MG63 (cell line): ENCODE data around the gene PRSS8. TPM values are rescaled to one million over a fixed set of nuclear protein-coding genes. Genes with fewer than 3 reads are reported as not detected.

Experiments
- DNase-seq: peaks from one replicate; pipeline ENCODE4 v3.0.0-alpha.2; 2020
- H3K27me3 ChIP-seq: fragments of 250-450 bp; sonication (Bioruptor Pico); 2 replicates; pipeline ENCODE4 v1.5.1; 2020; ENCODE audit warnings: mild to moderate bottlenecking, moderate library complexity
- H3K36me3 ChIP-seq: fragments of 250-450 bp; sonication (Bioruptor Pico); 2 replicates; pipeline ENCODE4 v1.5.1; 2020; ENCODE audit warnings: mild to moderate bottlenecking, moderate library complexity
- H3K4me3 ChIP-seq: fragments of 250-450 bp; sonication (Bioruptor Pico); 2 replicates; pipeline ENCODE4 v1.5.1; 2020; ENCODE audit warnings: mild to moderate bottlenecking, moderate library complexity
- H3K9me3 ChIP-seq: fragments of 250-450 bp; sonication (Bioruptor Pico); 2 replicates; pipeline ENCODE4 v1.5.1; 2020; ENCODE audit warnings: mild to moderate bottlenecking, moderate library complexity
- total RNA-seq: library from RNA; depleted of rRNA; stranded (reverse); fragments of >200 nt; shearing (Covaris generic); gene quantifications from 2 replicates; pipeline ENCODE4 v1.2.3, GENCODE V29; 2014; ENCODE audit warnings: low replicate concordance; rRNA removed

Gene PRSS8
- total RNA-seq, 1 experiment from 2014 or later = not detected

GRCh38 chr16:31082368-31083045 is 53.0 kb downstream of the PRSS8 start:
- DNase-seq = no peak
- H3K9me3 ChIP-seq = no peaks in the 10 kb centered on the region
- peaks cover 56% of the 10 kb centered on the region for H3K36me3 ChIP-seq
- no peak overlapping the region for H3K4me3 ChIP-seq
- H3K27me3 ChIP-seq = no peaks in the 10 kb centered on the region

Other genes starting within 250 kb of the PRSS8 start
- gene BCL7C, start 241.7 kb downstream of the PRSS8 start, total RNA-seq = 64.3 and 70.8 TPM in 2 replicates
- not detected in 2 replicates for gene CTF1, start 239.1 kb downstream of the PRSS8 start, total RNA-seq
- gene FBXL19, start 212.2 kb downstream of the PRSS8 start, total RNA-seq = 19.5 and 31.2 TPM in 2 replicates
- 4.1 and 4.2 TPM in 2 replicates for gene ORAI3, start 186.7 kb downstream of the PRSS8 start, total RNA-seq
- 0.17 and 0.76 TPM in 2 replicates for gene SETD1A, start 178.0 kb downstream of the PRSS8 start, total RNA-seq
- 2.1 and 5.0 TPM in 2 replicates for gene HSD3B7, start 150.5 kb downstream of the PRSS8 start, total RNA-seq
- not detected in 2 replicates for gene STX1B, start 125.1 kb downstream of the PRSS8 start, total RNA-seq
- gene STX4, start 102.2 kb downstream of the PRSS8 start, total RNA-seq = 31.6 and 47.1 TPM in 2 replicates
- gene ZNF668, start 61.5 kb downstream of the PRSS8 start, total RNA-seq = 34.1 and 47.4 TPM in 2 replicates
- gene ZNF646, start 61.3 kb downstream of the PRSS8 start, total RNA-seq = 11.4 and 11.5 TPM in 2 replicates
- gene PRSS53, start 46.8 kb downstream of the PRSS8 start, total RNA-seq = 1.7 and 1.9 TPM in 2 replicates
- 146 and 155 TPM in 2 replicates for gene VKORC1, start 40.9 kb downstream of the PRSS8 start, total RNA-seq
- gene BCKDK, start 27.3 kb downstream of the PRSS8 start, total RNA-seq = 24.1 and 42.5 TPM in 2 replicates
- 59.1 and 78.2 TPM in 2 replicates for gene KAT8, start 18.1 kb downstream of the PRSS8 start, total RNA-seq
- gene PRSS36, start 14.3 kb upstream of the PRSS8 start, total RNA-seq = 1.7 TPM in 1 of 2 replicates, not detected in the other
- gene FUS, start 44.4 kb upstream of the PRSS8 start, total RNA-seq = 14.5 and 17.2 TPM in 2 replicates
- not detected in 2 replicates for gene PYCARD, start 67.0 kb upstream of the PRSS8 start, total RNA-seq
- gene TRIM72, start 78.4 kb upstream of the PRSS8 start, total RNA-seq = not detected in 2 replicates
- gene PYDC1, start 81.4 kb upstream of the PRSS8 start, total RNA-seq = not detected in 2 replicates
- not detected in 2 replicates for gene ITGAM, start 124.2 kb upstream of the PRSS8 start, total RNA-seq
- 0.46 TPM in 1 of 2 replicates, not detected in the other for gene ITGAX, start 219.4 kb upstream of the PRSS8 start, total RNA-seq